VCaP (cell line): ENCODE data around the gene ADNP.

Experiments
- H3K27ac ChIP-seq: fragments of 450-650 bp; 2 replicates; pipeline ENCODE4 v1.5.1; 2017
- CTCF ChIP-seq: fragments of 450-650 bp; conservative IDR thresholded peaks from 2 replicates; pipeline ENCODE4 v1.5.1; 2017; ENCODE audit warnings: mild to moderate bottlenecking, moderate library complexity

The ADNP gene

GRCh38 chr20:50930139-50930975 is 880 bp downstream of the ADNP start:
- no peak for TF ChIP-seq CTCF
- H3K27ac ChIP-seq: peak overlapping the region; percentile 95

GRCh38 chr20:50929299-50930138 is 1.7 kb downstream of the ADNP start:
- H3K27ac ChIP-seq: peak overlapping the region; percentile 95
- peak; percentile 97 for TF ChIP-seq CTCF

GRCh38 chr20:50928469-50928868 is 2.8 kb downstream of the ADNP start:
- no peak overlapping the region for H3K27ac ChIP-seq
- no peak for TF ChIP-seq CTCF

GRCh38 chr20:50926530-50926929 is 4.7 kb downstream of the ADNP start:
- no peak overlapping the region for H3K27ac ChIP-seq
- TF ChIP-seq CTCF: no peak

GRCh38 chr20:50924261-50924920 is 6.8 kb downstream of the ADNP start:
- no peak for TF ChIP-seq CTCF
- H3K27ac ChIP-seq: no peak overlapping the region

GRCh38 chr20:50921803-50922501 is 9.3 kb downstream of the ADNP start:
- no peak for TF ChIP-seq CTCF
- H3K27ac ChIP-seq: no peak overlapping the region
